ENCODE data around the gene OR4K1.

OR4K1 gene

GRCh38 chr14:19930617-19931016 lies at the start of gene OR4K1:
OR4K1 (plus strand) TSS chr14:19930917; CDS start chr14:19935667, 4,750 bp downstream.
- ATAC-seq = no peak
- TF ChIP-seq POU6F1 (CRISPR knock-in tag; IDR thresholded peaks at IDR 0.05; ENCODE audit: borderline replicate concordance, low read depth) = no peak
- no peak for TF ChIP-seq TCF4 (CRISPR knock-in tag; IDR thresholded peaks at IDR 0.05; ENCODE audit: borderline replicate concordance)
- no peak for TF ChIP-seq PPARA (CRISPR knock-in tag; IDR thresholded peaks at IDR 0.05; ENCODE audit: borderline replicate concordance)
- TF ChIP-seq TOX (CRISPR knock-in tag; IDR thresholded peaks at IDR 0.05; ENCODE audit: borderline replicate concordance) = no peak
- no peak for TF ChIP-seq ARNTL (CRISPR knock-in tag; IDR thresholded peaks at IDR 0.05; ENCODE audit: borderline replicate concordance, low read depth)
- no peak for TF ChIP-seq ZC3H10 (CRISPR knock-in tag; IDR thresholded peaks at IDR 0.05)
- TF ChIP-seq ZNF70 (CRISPR knock-in tag; IDR thresholded peaks at IDR 0.05) = no peak
- TF ChIP-seq BACH2 (CRISPR knock-in tag; IDR thresholded peaks at IDR 0.05; ENCODE audit: borderline replicate concordance) = no peak
- no peak for TF ChIP-seq CREB5 (CRISPR knock-in tag; IDR thresholded peaks at IDR 0.05; ENCODE audit: low read depth)

- TF ChIP-seq ZNF8 (CRISPR knock-in tag; IDR thresholded peaks at IDR 0.05) = no peak
- no peak for TF ChIP-seq ESRRG (CRISPR knock-in tag; IDR thresholded peaks at IDR 0.05)
- no peak for TF ChIP-seq CREB5 (CRISPR knock-in tag; IDR thresholded peaks at IDR 0.05; ENCODE audit: low read depth)
- TF ChIP-seq ZFP30 (CRISPR knock-in tag; IDR thresholded peaks at IDR 0.05) = no peak
- ATAC-seq = no peak
Measured at GRCh38 chr14:19895282-19895681, 35.4 kb upstream of the OR4K1 start.

- ATAC-seq = no peak
- no peak for TF ChIP-seq ZFP30 (CRISPR knock-in tag; IDR thresholded peaks at IDR 0.05)
- TF ChIP-seq CREB5 (CRISPR knock-in tag; IDR thresholded peaks at IDR 0.05; ENCODE audit: low read depth) = no peak
- TF ChIP-seq POU6F1 (CRISPR knock-in tag; IDR thresholded peaks at IDR 0.05; ENCODE audit: borderline replicate concordance, low read depth) = no peak
- TF ChIP-seq CSRNP3 (CRISPR knock-in tag; IDR thresholded peaks at IDR 0.05) = no peak
- TF ChIP-seq RARB (CRISPR knock-in tag; IDR thresholded peaks at IDR 0.05) = no peak
- no peak for TF ChIP-seq OSR1 (CRISPR knock-in tag; IDR thresholded peaks at IDR 0.05)
- no peak for TF ChIP-seq ISL1 (CRISPR knock-in tag; IDR thresholded peaks at IDR 0.05)
- no peak for TF ChIP-seq SNAI2 (CRISPR knock-in tag; IDR thresholded peaks at IDR 0.05)
- TF ChIP-seq ZC3H10 (CRISPR knock-in tag; IDR thresholded peaks at IDR 0.05) = no peak
- TF ChIP-seq ZNF8 (CRISPR knock-in tag; IDR thresholded peaks at IDR 0.05) = no peak
- no peak for TF ChIP-seq BACH2 (CRISPR knock-in tag; IDR thresholded peaks at IDR 0.05; ENCODE audit: borderline replicate concordance)
- no peak for TF ChIP-seq ARNTL (CRISPR knock-in tag; IDR thresholded peaks at IDR 0.05; ENCODE audit: borderline replicate concordance, low read depth)
- TF ChIP-seq TOX (CRISPR knock-in tag; IDR thresholded peaks at IDR 0.05; ENCODE audit: borderline replicate concordance) = no peak
- TF ChIP-seq PATZ1 (CRISPR knock-in tag; IDR thresholded peaks at IDR 0.05; ENCODE audit: borderline replicate concordance) = no peak
- no peak for TF ChIP-seq ZNF565 (CRISPR knock-in tag; conservative IDR thresholded peaks at IDR 0.05; ENCODE audit: low read depth)
- TF ChIP-seq TCF4 (CRISPR knock-in tag; IDR thresholded peaks at IDR 0.05; ENCODE audit: borderline replicate concordance) = no peak
Measured at GRCh38 chr14:19900999-19901398, 29.7 kb upstream of the OR4K1 start.
